Activated CD8-positive, alpha-beta memory T cell treated with anti-CD3 and anti-CD28 coated beads, Interleukin-2, amount 50 U/mL, for 24 hours (primary cell): ENCODE measurements around the gene PRKAR1A.

Experiments used
- DNase-seq: peaks from one replicate; pipeline ENCODE4 v3.0.0-alpha.2; 2020; ENCODE audit errors: extremely low read depth

Gene PRKAR1A

GRCh38 chr17:68600067-68600930 lies 88.1 kb downstream of the PRKAR1A start:
- DNase-seq: no peak
